Thoracic aorta (tissue), 2 donors: ENCODE data around the gene NCAM2. TPM values are rescaled to one million over a fixed set of nuclear protein-coding genes. Genes with fewer than 3 reads are reported as not detected.

Source experiments
- ATAC-seq: fragments of 150-250 bp; one replicate; pipeline ENCODE4 v1.8.0; 2017; ENCODE audit warnings: low read depth; ENCODE audit not compliant: insufficient number of reproducible peaks, low FRiP score
- DNase-seq: peaks from one replicate; pipeline ENCODE4 v3.0.0-alpha.2; 2020; ENCODE audit warnings: low spot score
- H3K27ac ChIP-seq, 2 donors: fragments of 200-600 bp; sonication (generic); 1 replicate in 1 of 2; 2 replicates in 1 of 2; pipeline ENCODE4 v1.5.1; 2016; ENCODE audit warnings: mild to moderate bottlenecking in 2 of 2, moderate library complexity in 2 of 2
- H3K27me3 ChIP-seq: fragments of 200-600 bp; sonication (generic); replicated peaks from 2 replicates; pipeline ENCODE4 v1.6.0; 2016; ENCODE audit warnings: mild to moderate bottlenecking; ENCODE audit not compliant: insufficient read depth
- H3K36me3 ChIP-seq: fragments of 200-600 bp; sonication (generic); one replicate; pipeline ENCODE4 v1.5.1; 2016
- H3K4me1 ChIP-seq, 2 donors: fragments of 200-600 bp; sonication (generic); 1 replicate in 1 of 2; 2 replicates in 1 of 2; pipeline versions ENCODE4 v1.5.1 to v1.6.0; 2016; ENCODE audit warnings: low read depth in 2 of 2, mild to moderate bottlenecking in 1 of 2; ENCODE audit not compliant: control insufficient read depth in 1 of 2
- H3K4me3 ChIP-seq: fragments of 200-600 bp; sonication (generic); 2 replicates; pipeline ENCODE4 v1.5.1; 2016; ENCODE audit warnings: mild to moderate bottlenecking
- H3K9me3 ChIP-seq: fragments of 200-600 bp; sonication (generic); 2 replicates; pipeline ENCODE4 v1.5.1; 2016
- total RNA-seq, 2 donors: library from RNA; depleted of rRNA; stranded (reverse); fragments of >200 nt; gene quantifications; one replicate each; pipeline versions ENCODE4 v1.1.0 to v1.2.3, GENCODE V29; 2016
- TF ChIP-seq, protein P1 (sequence below): fragments of 200-600 bp; sonication (generic); IDR thresholded peaks from one replicate; pipeline ENCODE4 v1.5.1; 2019; ENCODE audit warnings: antibody characterized with exemption

NCAM2 gene
- total RNA-seq, 2 donors from 2014 or later, result 0.99 to 1.4 TPM

DNA sequence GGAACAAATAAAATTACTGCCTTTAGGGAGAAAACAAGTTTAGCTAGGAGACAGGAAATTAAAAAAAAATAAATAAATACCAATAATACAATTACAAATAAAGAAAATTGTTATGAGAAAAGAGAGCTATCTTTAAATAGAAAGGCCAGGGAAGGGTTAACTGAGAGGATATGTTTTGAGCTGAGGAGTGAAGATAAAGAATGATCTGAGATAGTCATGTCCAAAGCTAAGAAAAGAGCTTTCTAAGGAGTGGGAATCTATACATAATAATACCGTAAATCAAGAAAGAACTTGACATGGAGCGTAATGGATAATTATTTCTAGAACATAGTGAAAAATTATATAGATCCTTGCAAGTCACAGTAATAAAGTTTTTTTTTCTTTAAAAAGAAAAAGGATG lies 176.5 kb downstream of the NCAM2 start:
- Histone ChIP-seq H3K27me3 (no peaks in the 10 kb centered on the region), H3K36me3 (no peaks in the 10 kb centered on the region), H3K27ac (no peak overlapping the region), H3K9me3 (no peaks in the 10 kb centered on the region), H3K4me1 (peaks cover 0 to 6% of the 10 kb centered on the region in 2 donors), H3K4me3 (no peak overlapping the region)
- DNase-seq (no peak), ATAC-seq (no peak)
- TF ChIP-seq, protein P1, sequence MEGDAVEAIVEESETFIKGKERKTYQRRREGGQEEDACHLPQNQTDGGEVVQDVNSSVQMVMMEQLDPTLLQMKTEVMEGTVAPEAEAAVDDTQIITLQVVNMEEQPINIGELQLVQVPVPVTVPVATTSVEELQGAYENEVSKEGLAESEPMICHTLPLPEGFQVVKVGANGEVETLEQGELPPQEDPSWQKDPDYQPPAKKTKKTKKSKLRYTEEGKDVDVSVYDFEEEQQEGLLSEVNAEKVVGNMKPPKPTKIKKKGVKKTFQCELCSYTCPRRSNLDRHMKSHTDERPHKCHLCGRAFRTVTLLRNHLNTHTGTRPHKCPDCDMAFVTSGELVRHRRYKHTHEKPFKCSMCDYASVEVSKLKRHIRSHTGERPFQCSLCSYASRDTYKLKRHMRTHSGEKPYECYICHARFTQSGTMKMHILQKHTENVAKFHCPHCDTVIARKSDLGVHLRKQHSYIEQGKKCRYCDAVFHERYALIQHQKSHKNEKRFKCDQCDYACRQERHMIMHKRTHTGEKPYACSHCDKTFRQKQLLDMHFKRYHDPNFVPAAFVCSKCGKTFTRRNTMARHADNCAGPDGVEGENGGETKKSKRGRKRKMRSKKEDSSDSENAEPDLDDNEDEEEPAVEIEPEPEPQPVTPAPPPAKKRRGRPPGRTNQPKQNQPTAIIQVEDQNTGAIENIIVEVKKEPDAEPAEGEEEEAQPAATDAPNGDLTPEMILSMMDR, result no peak

DNA sequence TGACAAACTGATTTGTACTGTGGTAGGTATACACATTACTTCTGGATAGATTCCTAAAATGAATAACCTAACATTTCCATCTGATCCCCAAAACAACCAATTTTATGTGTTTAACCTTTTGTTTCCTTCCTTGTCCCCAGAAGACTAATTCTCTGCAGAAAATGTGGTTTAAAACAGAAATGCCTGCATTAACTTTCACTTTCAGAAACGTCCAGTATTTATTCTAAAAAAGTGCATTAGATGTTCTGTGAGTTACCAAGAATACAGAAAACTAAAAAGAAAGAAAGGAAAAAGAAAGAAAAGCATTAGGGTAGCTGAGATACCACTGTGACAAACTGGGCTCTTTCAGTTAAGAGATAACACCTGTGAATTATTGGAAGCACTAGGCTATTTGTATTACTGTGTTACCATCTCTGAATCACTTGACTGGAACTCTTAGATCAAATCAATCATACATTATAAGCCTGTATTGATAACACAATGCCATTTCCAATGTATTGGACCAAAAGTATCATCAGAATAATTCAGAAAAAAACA lies 177.7 kb downstream of the NCAM2 start:
- peak overlapping the region; percentile 5 for H3K4me3 ChIP-seq
- no peak for ATAC-seq
- H3K36me3 ChIP-seq, result no peaks in the 10 kb centered on the region
- TF ChIP-seq, protein P1, result no peak
- H3K27ac ChIP-seq, result no peak overlapping the region
- H3K27me3 ChIP-seq, result no peaks in the 10 kb centered on the region
- H3K4me1 ChIP-seq, result peaks cover 0 to 6% of the 10 kb centered on the region in 2 donors
- no peaks in the 10 kb centered on the region for H3K9me3 ChIP-seq
- no peak for DNase-seq

DNA sequence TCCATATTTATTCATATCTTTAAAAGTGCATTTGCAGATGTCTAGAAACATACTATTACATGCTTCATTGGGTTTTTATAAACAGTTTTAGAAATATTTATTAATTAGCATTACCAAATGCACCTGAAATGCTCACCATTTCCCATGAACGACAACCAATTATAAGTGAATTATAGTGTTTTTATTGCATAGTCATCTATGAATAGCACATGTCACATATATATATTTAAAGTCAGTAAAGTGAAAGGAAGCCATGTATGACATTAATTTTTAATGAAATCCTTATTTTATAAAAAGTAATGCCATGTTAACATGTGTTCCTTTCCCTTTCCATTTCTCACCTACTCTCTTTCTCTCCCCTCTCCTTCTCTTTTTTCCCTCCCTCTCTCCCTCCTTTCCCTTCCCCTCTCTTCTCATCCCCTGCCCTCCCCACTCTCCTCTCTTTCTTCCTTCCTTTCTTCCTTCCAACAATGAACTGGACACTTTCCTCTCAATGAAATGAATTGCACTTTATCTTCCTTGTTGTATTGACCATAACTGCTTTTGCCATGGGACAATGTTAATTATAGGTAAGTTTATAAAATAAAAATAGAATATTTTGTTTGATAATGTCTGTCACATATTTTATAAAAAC lies 179.3 kb downstream of the NCAM2 start:
- no peak overlapping the region for H3K4me3 ChIP-seq
- H3K9me3 ChIP-seq, result no peaks in the 10 kb centered on the region
- H3K4me1 ChIP-seq, result peaks cover 0 to 6% of the 10 kb centered on the region in 2 donors
- no peaks in the 10 kb centered on the region for H3K36me3 ChIP-seq
- H3K27me3 ChIP-seq, result no peaks in the 10 kb centered on the region
- TF ChIP-seq, protein P1, result no peak
- DNase-seq (no peak), ATAC-seq (no peak)
- no peak overlapping the region for H3K27ac ChIP-seq

DNA sequence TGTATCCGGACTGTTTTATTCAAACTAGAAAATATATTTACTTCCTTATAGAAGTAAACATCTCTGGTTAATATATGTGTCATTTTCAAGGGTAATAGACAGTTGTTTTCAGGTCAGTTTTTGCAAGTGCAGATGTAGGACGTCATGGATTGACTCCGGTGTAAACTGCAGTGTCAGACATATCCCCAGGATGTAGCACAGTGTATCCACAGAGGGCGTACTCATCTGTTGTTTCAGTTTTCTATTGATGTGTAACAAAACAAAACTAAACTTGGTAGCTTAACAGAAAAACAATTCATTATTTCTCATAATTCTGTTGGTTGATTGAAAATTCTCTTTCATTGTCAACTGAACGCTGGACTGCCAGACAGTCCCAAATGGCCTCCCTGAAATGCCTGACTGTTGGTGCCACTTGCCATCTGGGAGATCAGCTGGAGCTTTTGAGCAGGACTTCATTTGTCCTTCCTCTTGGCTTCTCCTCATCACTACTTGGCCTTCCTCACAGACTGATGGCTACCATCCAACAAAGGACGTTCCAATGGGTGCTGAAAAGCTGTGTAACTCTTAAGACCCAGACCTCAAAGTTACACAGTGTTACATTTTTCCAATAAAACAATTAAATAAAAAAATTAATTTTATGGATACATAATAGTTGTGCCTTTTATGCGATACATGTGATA lies 181.6 kb downstream of the NCAM2 start:
- no peak overlapping the region for H3K27ac ChIP-seq
- H3K36me3 ChIP-seq, result no peaks in the 10 kb centered on the region
- TF ChIP-seq, protein P1, result no peak
- no peaks in the 10 kb centered on the region for H3K9me3 ChIP-seq
- H3K4me1 ChIP-seq, result peaks cover 0 to 6% of the 10 kb centered on the region in 2 donors
- ATAC-seq (no peak), DNase-seq (no peak)
- H3K27me3 ChIP-seq, result no peaks in the 10 kb centered on the region
- no peak overlapping the region for H3K4me3 ChIP-seq

DNA sequence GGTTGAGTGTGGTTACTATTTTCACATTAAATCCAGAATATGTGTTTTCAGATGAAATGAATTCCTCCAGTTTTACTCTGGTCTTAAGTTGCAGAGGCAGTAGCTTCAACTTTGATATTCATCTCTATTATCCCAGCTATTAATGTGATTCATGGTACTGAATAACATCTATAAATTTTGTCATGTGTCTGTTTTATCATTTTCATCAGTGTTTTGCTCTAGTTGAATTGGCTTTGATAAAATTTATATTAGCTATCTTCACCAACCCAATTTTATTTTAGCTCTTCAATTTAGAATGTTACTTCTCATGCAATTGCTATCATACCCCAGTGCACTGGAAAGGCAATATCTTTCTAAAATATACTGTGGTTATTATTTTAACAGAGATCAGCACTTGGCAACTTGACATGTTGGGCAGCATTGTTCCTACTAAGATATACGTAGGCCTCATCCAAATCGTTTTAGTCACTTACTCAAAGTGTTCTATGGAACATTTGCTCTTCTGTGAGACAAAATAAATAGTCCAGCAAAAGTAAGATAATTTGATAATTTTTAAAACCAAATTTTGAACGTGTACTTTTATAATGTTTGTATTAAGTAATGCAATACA lies 184.3 kb downstream of the NCAM2 start:
- Histone ChIP-seq H3K4me3 (no peak overlapping the region), H3K27me3 (no peaks in the 10 kb centered on the region), H3K4me1 (no peaks in the 10 kb centered on the region), H3K27ac (no peak overlapping the region), H3K9me3 (no peaks in the 10 kb centered on the region), H3K36me3 (no peaks in the 10 kb centered on the region)
- TF ChIP-seq, protein P1, result no peak
- ATAC-seq (no peak), DNase-seq (no peak)
